Ectodermal cell (in vitro differentiated cells): ENCODE results near the gene GSE1.

Experiments
- H3K27ac ChIP-seq: 2 replicates; pipeline ENCODE4 v1.7.0; 2013; ENCODE audit warnings: mild to moderate bottlenecking, low read depth, low read length; ENCODE audit not compliant: insufficient read depth, poor library complexity, severe bottlenecking
- H3K27me3 ChIP-seq: 2 replicates; pipeline ENCODE4 v1.7.0; 2013; ENCODE audit warnings: mild to moderate bottlenecking, low read length; ENCODE audit not compliant: insufficient read depth, control insufficient read depth, poor library complexity, severe bottlenecking
- H3K36me3 ChIP-seq: one replicate; pipeline ENCODE4 v1.7.0; 2013; ENCODE audit warnings: low read length; ENCODE audit not compliant: control insufficient read depth, insufficient read depth
- H3K4me1 ChIP-seq: one replicate; pipeline ENCODE4 v1.7.0; 2013; ENCODE audit warnings: low read length; ENCODE audit not compliant: control insufficient read depth, insufficient read depth
- H3K4me3 ChIP-seq: 2 replicates; pipeline ENCODE4 v1.7.0; 2013; ENCODE audit warnings: low read depth, low read length, control low read depth; ENCODE audit not compliant: insufficient read depth
- H3K9me3 ChIP-seq: 2 replicates; pipeline ENCODE4 v1.7.0; 2013; ENCODE audit warnings: mild to moderate bottlenecking, low read length, moderate library complexity; ENCODE audit not compliant: control insufficient read depth
- WGBS, 2 experiments: methylation state at CpG; one replicate each; pipeline ENCODE4 v1.1.7; 2013; ENCODE audit warnings: missing lambda C conversion rate in 2 of 2; 5-methylcytosine and 5-hydroxymethylcytosine counted together

GSE1 gene

GRCh38 chr16:85627526-85628264, 14.6 kb downstream of the GSE1 start:
- Histone ChIP-seq H3K27ac (no peak overlapping the region), H3K9me3 (no peaks in the 10 kb centered on the region), H3K27me3 (peaks cover 10% of the 10 kb centered on the region), H3K36me3 (no peaks in the 10 kb centered on the region), H3K4me1 (peaks cover 43% of the 10 kb centered on the region), H3K4me3 (no peak overlapping the region)
- 89 to 90% methylated on average over 30 of the region's 30 CpGs for WGBS, 2 experiments

GRCh38 chr16:85628265-85628556, 15.1 kb downstream of the GSE1 start:
- WGBS, 2 experiments, result 90 to 95% methylated on average over 5 of the region's 5 CpGs
- H3K9me3 ChIP-seq, result no peaks in the 10 kb centered on the region
- H3K27ac ChIP-seq, result no peak overlapping the region
- H3K27me3 ChIP-seq, result peaks cover 10% of the 10 kb centered on the region
- H3K36me3 ChIP-seq, result no peaks in the 10 kb centered on the region
- H3K4me3 ChIP-seq, result no peak overlapping the region
- peaks cover 42% of the 10 kb centered on the region for H3K4me1 ChIP-seq

GRCh38 chr16:85628645-85629044, 15.5 kb downstream of the GSE1 start:
- 91 to 94% methylated on average over 14 of the region's 14 CpGs for WGBS, 2 experiments
- peaks cover 42% of the 10 kb centered on the region for H3K4me1 ChIP-seq
- peaks cover 10% of the 10 kb centered on the region for H3K27me3 ChIP-seq
- H3K36me3 ChIP-seq, result no peaks in the 10 kb centered on the region
- H3K9me3 ChIP-seq, result no peaks in the 10 kb centered on the region
- no peak overlapping the region for H3K27ac ChIP-seq
- H3K4me3 ChIP-seq, result no peak overlapping the region

GRCh38 chr16:85629326-85629725, 16.2 kb downstream of the GSE1 start:
- Histone ChIP-seq H3K4me1 (peaks cover 39% of the 10 kb centered on the region), H3K9me3 (no peaks in the 10 kb centered on the region), H3K27me3 (peaks cover 10% of the 10 kb centered on the region), H3K4me3 (no peak overlapping the region), H3K27ac (no peak overlapping the region), H3K36me3 (no peaks in the 10 kb centered on the region)
- WGBS, 2 experiments, result 94 to 96% methylated on average over 10 of the region's 10 CpGs

DNA sequence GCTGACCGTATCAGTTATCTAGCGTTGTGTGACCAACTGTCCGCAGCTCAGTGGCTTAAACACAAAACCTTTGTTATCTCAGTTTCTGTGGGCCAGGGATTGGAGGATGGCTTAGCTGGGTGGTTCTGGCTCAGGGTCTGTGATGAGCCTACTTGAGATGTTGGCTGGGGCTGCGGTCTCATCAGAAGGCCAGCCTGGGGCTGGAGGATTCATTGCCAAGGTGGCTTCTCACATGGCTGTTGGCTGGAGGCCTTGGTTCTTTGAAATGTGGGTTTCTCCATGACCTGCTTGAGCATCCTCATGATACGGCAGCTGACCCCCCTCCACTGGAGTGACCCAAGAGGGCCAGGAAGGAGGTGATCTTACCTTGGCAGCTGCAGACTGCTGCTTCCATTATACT, 16.7 kb downstream of the GSE1 start:
- no peaks in the 10 kb centered on the region for H3K9me3 ChIP-seq
- 96 to 97% methylated on average over 5 of the region's 5 CpGs for WGBS, 2 experiments
- no peak overlapping the region for H3K27ac ChIP-seq
- no peaks in the 10 kb centered on the region for H3K36me3 ChIP-seq
- peaks cover 10% of the 10 kb centered on the region for H3K27me3 ChIP-seq
- H3K4me3 ChIP-seq, result no peak overlapping the region
- peaks cover 36% of the 10 kb centered on the region for H3K4me1 ChIP-seq

DNA sequence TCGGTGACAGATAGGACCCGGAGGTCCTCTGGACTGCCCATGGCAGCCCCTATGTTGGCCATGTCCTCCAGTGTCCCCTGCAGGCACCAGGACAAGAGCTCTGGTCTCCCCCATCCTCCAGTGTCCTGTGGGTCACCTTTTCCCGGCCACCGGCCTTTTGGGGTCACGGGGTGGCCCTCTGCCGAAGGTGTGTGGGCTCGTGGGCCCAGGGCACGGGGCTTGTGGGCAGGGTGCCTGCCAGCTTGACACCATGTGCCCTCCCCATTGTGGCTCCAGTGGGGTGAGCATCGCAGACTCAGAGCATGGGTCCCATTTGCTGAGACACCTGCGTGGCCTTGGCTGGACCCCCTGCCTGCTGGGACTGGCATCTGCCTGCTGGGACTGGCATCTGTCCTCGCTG, 18.1 kb downstream of the GSE1 start:
- Histone ChIP-seq H3K27me3 (no peaks in the 10 kb centered on the region), H3K4me1 (peaks cover 28% of the 10 kb centered on the region), H3K36me3 (no peaks in the 10 kb centered on the region), H3K9me3 (no peaks in the 10 kb centered on the region), H3K4me3 (no peak overlapping the region), H3K27ac (no peak overlapping the region)
- WGBS, 2 experiments, result 95 to 97% methylated on average over 11 of the region's 11 CpGs

DNA sequence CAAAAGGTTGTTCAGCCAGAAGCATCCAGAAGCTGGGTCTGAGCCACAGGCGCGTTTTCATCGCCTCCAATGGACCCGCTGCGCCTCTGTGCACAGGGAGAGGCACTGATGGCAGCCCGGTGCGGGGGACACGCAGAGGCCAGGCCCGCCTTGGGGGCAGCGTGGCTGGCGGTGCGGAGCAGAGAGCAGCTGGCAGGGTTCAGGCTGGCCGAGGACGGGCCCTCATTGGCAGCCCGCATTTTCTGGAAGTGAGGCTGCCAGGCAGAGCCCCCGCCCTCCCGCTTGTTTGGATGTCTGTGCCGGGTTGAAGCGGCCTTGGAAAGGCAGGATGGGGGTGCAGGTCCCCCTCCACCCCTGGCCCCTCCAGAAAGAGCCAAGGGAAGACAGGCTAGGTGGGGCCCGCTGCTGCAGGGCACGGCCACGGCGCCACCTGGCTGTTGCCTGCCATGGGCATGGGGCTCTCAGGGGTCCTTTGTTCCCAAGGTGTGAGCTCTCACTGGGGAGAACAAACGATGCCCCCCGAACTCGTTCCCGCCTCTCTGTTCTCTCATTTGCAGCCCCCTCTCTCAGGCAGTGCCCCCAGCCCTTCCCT, 18.8 kb downstream of the GSE1 start:
- WGBS, 2 experiments, result 92 to 94% methylated on average over 27 of the region's 27 CpGs
- Histone ChIP-seq H3K9me3 (no peaks in the 10 kb centered on the region), H3K27ac (no peak overlapping the region), H3K4me1 (peaks cover 24% of the 10 kb centered on the region), H3K4me3 (no peak overlapping the region), H3K27me3 (no peaks in the 10 kb centered on the region), H3K36me3 (no peaks in the 10 kb centered on the region)

- Histone ChIP-seq H3K27ac (no peak overlapping the region), H3K27me3 (no peaks in the 10 kb centered on the region), H3K9me3 (no peaks in the 10 kb centered on the region), H3K4me3 (no peak overlapping the region), H3K36me3 (no peaks in the 10 kb centered on the region), H3K4me1 (peaks cover 25% of the 10 kb centered on the region)
- 95% methylated on average over 35 of the region's 35 CpGs for WGBS, 2 experiments
Observed at GRCh38 chr16:85632709-85633437, 19.8 kb downstream of the GSE1 start.

DNA sequence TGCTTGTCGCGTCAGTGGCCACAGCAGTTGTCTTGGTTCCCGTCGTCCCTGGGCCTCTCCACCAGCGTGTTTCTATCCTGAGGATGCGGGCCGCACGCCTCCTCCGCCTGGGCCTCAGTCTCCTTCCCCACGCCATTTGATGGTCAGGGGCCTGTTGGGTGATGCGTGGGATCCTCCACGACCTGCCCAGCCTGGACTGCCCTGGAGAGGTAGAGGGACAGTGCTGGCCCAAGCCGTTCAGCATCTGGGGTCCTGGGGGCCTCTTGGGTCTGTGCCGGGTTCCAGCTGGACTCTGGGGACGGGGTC, 20.3 kb downstream of the GSE1 start:
- H3K4me1 ChIP-seq, result peaks cover 23% of the 10 kb centered on the region
- WGBS, 2 experiments, result 94 to 96% methylated on average over 15 of the region's 15 CpGs
- H3K27me3 ChIP-seq, result no peaks in the 10 kb centered on the region
- H3K27ac ChIP-seq, result no peak overlapping the region
- H3K9me3 ChIP-seq, result no peaks in the 10 kb centered on the region
- H3K36me3 ChIP-seq, result no peaks in the 10 kb centered on the region
- H3K4me3 ChIP-seq, result no peak overlapping the region

GRCh38 chr16:85633888-85634287, 20.8 kb downstream of the GSE1 start:
- WGBS, 2 experiments, result 94 to 95% methylated on average over 35 of the region's 35 CpGs
- Histone ChIP-seq H3K27me3 (no peaks in the 10 kb centered on the region), H3K36me3 (no peaks in the 10 kb centered on the region), H3K4me3 (no peak overlapping the region), H3K27ac (no peak overlapping the region), H3K4me1 (peaks cover 24% of the 10 kb centered on the region), H3K9me3 (no peaks in the 10 kb centered on the region)
